Fibroblast of skin of scalp (primary cell): Measurements from ENCODE around the gene RPRML.
A peak's percentile ranks its signal among the peaks of the same experiment; 100 is the strongest.

Source experiments
- DNase-seq: peaks from one replicate; pipeline ENCODE4 v3.0.0-alpha.2; 2013

The RPRML gene

GRCh38 chr17:46943501-46944393, 35.3 kb downstream of the RPRML start:
- DNase-seq: peak; percentile 27

DNA sequence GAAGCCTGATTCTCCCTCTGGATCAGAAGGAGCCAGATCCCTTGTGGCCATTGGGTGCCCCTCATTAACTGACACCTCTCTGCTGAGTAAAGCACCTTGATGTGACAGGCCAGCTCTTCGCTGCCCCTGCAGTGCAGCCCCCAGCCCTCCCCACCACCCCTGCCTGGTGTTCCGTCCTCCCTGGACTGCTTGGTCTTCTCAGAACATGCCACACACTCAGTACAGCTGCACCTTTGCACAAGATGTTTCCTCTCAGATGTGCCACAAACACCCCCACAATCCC, 35.9 kb downstream of the RPRML start:
- DNase-seq: no peak

DNA sequence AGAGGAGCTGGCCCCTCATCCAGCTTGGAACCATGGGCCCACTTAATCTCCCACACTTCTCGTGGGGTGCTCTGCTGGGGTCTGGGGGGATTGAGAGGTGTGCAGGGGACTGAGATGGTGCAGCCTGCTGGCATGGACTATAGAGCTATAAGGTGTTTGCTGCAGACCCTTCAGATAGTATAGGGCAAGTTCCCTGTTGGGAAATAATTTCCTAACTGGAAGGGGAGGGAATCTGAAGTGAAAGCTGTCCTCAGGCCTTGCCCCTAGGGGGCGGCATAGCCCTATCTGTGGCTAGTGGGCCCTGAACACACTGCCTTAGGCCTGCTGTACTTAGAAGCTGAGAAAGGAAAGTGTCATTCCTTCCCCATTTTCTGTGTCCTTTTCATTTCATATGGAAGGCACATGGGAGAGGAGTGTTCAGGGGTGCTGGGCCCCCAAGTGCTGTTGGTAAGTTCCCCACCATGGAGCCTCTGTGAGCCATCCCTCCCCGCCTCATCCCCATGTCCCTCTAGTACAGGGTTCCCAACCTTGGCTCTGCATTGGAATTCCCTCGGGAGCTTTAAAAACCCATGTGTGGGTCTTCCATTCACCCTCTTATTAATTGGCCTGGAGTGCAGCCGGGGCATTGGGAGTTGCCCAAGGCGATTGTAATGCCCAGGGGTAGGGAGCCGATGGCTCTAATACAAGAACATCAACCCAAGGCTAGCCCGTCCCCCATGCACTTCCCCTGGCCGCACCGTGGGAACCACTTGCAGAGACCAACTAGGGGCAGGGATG, 36.4 kb downstream of the RPRML start:
- peak; percentile 77 for DNase-seq

GRCh38 chr17:46940692-46941404, 38.2 kb downstream of the RPRML start:
- peak; percentile 77 for DNase-seq

DNA sequence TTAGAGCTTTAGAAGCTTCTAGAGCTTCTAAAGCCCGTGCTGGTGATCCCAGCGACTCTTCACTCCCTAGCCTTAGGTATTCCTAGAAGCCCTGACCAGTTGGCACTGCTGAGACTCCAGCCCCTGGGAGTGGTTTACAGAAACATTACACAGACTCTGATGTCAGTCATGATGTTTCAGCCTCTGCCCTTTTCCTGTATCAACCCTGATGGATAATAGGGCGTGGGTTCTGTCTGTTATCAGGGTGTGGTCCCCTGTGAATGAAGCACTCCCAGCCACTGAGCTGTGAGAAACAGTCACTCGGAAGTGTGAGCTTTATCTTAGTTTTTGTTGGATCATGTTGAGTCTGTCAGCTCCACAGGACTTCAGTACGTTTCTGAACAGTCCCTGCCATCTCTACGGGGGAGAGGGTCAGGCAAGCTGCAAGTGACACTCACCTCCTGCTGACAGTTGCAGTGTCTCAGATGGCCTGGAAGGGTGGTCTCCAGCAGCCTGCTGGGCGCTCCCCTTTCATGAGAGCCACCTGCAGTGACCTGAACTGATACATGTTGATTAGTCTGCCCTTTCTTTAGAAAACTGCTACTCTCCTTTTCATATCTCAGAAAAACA, 43.3 kb downstream of the RPRML start:
- DNase-seq: peak; percentile 16

GRCh38 chr17:46931596-46931995, 47.5 kb downstream of the RPRML start:
- DNase-seq: no peak

DNA sequence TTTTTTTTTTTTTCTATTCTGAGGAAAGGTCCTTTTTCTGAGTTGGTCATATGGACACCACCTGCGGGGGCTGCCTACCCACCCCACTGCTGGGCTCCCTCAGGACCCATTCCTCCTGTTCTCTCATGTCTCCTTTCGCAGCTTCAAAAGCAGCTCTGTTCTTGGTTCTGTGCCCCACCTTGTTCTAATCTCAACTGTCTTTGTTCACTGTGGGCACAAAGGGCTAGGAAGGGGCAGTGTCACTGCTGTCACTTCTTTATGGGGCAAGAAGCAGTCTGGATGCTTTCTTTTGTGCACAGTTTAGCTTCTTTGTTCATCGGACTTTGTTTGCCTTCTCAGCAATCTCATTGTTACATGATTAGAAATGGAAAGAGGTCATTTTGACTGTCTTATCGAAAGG, 49.0 kb downstream of the RPRML start:
- DNase-seq: no peak

GRCh38 chr17:46929413-46929812, 49.6 kb downstream of the RPRML start:
- DNase-seq: peak; percentile 47

DNA sequence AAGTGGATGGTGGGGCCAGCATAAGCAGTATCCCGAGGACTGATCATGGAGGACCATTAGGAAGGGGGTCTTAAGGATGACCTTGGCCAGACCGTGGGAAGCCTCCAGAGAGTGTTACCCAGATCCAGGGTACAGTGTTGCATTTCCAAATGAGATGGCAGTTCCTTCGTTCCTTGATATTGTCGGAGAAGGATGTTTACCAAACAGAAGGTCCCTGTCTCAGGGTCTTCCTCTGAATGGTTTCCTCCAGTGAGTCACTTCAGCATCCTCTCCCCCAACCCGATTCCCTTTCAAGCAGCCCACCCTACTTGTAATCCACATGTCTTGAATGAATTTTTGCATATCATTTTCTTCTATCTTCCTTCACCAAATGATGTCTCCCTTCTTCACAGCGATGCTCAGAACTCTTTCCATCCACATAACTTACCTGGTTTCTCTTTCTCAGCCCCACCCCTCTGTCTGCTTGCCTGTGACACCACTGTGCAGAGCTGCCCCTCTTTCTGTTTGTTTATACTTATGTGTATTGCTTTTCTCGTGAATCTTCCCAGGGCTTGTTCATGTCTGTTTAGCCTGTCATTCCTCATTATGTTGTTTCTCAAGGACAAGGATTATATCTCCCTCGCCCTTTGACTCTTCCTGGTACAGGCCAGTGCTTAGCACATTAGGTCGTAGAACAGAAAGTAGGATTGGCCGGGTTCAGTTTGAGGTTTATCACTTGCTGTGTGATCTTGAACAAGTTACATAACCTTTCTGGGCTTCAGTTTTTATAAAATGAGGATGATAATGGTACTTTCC, 50.4 kb downstream of the RPRML start:
- DNase-seq: no peak
